ENCODE data around the gene RHBDL3.

GRCh38 chr17:32235588-32235987, 30.0 kb upstream of the RHBDL3 start:
- TF ChIP-seq CTCF (IDR thresholded peaks at IDR 0.05; ENCODE audit: borderline replicate concordance, extremely low read depth, low read length, poor library complexity, severe bottlenecking) (no peak), EZH2 (IDR thresholded peaks at IDR 0.05; ENCODE audit: borderline replicate concordance, low read depth, low read length, severe bottlenecking) (no peak)

All from DND-41 (cell line).